ENCODE results near the gene CCT8L2. TPM values are rescaled to one million over a fixed set of nuclear protein-coding genes. Genes with fewer than 3 reads are reported as not detected.
"Not testable (repeated sequence)": the region's sequence is repeated elsewhere in the genome, so short reads cannot be mapped to it uniquely, and the experiment has no call there.

The CCT8L2 gene
- total and polyA plus RNA-seq, 7 donors, result not detected

DNA sequence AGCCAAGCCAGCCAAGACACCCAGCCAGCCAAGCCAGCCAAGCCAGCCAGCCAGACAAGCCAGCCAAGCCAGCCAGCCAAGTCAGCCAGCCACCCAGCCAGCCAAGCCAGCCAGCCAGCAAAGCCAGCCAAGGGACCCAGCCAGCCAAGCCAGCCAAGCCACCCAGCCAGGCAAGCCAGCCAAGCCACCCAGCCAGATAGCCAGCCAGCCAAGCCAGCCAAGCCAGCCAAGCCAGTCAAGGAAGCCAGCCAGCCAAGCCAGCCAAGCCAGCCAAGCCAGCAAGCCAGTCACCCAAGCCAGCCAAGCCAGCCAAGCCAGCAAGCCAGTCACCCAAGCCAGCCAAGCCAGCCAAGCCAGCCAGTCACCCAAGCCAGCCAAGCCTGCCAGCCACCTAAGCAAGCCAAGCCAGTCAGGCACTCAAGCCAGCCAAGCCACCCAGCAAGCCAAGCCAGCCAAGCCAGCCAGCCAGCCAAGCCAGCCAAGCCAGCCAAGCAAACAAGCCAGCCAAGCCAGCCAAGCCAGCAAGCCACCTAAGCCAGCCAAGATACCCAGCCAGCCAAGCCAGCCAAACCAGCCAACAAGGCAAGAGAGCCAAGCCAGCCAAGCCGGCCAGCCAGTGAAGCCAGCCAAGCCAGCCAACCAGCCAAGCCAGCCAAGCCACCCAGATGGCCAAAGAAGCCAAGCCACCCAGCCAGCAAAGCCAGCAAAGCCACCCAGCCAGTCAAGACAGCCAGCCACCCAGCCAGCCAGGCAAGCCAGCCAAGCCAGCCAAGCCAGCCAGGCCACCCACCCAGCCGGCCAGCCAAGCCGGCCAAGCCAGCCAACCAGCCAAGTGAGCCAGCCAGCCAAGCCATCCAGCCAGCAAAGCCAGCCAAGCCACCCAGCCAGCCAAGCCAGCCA lies 33.3 kb downstream of the CCT8L2 start:
- WGBS, 2 donors, result 91 to 97% methylated on average over 3 of the region's 3 CpGs
- DNase-seq, result no peak
- H3K4me1 ChIP-seq, result no peaks in the 10 kb centered on the region
- no peaks in the 10 kb centered on the region for H3K27me3 ChIP-seq
- TF ChIP-seq EP300 (IDR thresholded peaks at IDR 0.05), result no peak
- TF ChIP-seq POLR2AphosphoS5 (IDR thresholded peaks at IDR 0.05), result no peak
- TF ChIP-seq POLR2A (IDR thresholded peaks at IDR 0.05), result no peak
- TF ChIP-seq, protein P1, sequence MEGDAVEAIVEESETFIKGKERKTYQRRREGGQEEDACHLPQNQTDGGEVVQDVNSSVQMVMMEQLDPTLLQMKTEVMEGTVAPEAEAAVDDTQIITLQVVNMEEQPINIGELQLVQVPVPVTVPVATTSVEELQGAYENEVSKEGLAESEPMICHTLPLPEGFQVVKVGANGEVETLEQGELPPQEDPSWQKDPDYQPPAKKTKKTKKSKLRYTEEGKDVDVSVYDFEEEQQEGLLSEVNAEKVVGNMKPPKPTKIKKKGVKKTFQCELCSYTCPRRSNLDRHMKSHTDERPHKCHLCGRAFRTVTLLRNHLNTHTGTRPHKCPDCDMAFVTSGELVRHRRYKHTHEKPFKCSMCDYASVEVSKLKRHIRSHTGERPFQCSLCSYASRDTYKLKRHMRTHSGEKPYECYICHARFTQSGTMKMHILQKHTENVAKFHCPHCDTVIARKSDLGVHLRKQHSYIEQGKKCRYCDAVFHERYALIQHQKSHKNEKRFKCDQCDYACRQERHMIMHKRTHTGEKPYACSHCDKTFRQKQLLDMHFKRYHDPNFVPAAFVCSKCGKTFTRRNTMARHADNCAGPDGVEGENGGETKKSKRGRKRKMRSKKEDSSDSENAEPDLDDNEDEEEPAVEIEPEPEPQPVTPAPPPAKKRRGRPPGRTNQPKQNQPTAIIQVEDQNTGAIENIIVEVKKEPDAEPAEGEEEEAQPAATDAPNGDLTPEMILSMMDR (IDR thresholded peaks at IDR 0.05), result no peak
- intact Hi-C loops (cut with DNase I), result no loop called here
- H3K36me3 ChIP-seq, result no peaks in the 10 kb centered on the region
- no peaks in the 10 kb centered on the region for H3K9me3 ChIP-seq
- H3K4me3 ChIP-seq, result no peak overlapping the region
- no peak overlapping the region for H3K27ac ChIP-seq

DNA sequence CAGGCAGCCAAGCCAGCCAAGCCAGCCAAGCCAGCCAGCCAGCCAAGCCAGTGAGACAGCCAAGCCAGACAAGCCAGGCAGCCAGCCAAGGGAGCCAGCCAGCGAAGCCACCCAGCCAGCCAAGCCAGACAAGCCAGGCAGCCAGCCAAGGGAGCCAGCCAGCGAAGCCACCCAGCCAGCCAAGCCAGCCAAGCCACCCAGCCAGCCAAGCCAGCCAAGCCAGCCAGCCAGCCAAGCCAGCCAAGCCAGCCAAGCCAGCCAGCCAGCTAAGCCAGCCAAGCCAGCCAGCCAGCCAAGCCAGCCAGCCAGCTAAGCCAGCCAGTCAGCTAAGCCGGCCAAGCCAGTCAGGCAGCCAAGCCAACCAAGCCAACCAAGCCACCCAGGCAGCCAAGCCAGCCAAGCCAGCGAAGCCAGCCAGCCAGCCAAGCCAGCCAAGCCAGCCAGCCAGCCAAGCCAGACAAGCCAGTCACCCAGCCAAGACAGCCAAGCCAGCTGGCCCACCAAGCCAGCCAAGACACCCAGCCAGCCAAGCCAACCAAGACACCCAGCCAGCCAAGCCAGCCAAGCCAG lies 34.1 kb downstream of the CCT8L2 start:
- 80 to 86% methylated on average over 4 of the region's 4 CpGs for WGBS, 2 donors
- DNase-seq; H3K27me3 ChIP-seq; H3K4me1 ChIP-seq; intact Hi-C loops (cut with DNase I); H3K27ac ChIP-seq; H3K9me3 ChIP-seq; H3K4me3 ChIP-seq; H3K36me3 ChIP-seq: not testable (repeated sequence)

DNA sequence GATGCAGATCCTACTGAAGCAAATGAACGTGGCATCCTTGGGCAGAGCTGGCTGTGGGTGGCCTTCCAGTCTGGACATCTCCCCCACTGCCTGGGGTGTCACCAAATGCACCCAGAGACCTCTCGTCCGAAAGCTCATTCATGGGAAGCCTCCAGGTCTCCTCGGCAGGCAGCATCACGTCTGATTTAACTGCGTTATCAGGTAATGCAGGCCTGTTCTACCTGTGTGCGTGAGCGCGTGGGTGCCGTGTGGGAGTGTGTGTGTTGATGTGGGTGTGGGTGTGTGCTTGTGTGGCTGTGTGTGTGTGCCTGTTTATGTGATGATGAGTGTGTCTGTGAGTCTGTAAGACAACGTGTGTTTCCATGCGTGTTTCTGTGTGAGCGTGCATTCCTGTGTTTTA lies 35.1 kb downstream of the CCT8L2 start:
- H3K4me1 ChIP-seq; H3K27ac ChIP-seq; H3K27me3 ChIP-seq; intact Hi-C loops (cut with DNase I); H3K9me3 ChIP-seq; DNase-seq; H3K36me3 ChIP-seq; H3K4me3 ChIP-seq: not testable (repeated sequence)
- WGBS, 2 donors, result 85 to 87% methylated on average over 13 of the region's 13 CpGs

DNA sequence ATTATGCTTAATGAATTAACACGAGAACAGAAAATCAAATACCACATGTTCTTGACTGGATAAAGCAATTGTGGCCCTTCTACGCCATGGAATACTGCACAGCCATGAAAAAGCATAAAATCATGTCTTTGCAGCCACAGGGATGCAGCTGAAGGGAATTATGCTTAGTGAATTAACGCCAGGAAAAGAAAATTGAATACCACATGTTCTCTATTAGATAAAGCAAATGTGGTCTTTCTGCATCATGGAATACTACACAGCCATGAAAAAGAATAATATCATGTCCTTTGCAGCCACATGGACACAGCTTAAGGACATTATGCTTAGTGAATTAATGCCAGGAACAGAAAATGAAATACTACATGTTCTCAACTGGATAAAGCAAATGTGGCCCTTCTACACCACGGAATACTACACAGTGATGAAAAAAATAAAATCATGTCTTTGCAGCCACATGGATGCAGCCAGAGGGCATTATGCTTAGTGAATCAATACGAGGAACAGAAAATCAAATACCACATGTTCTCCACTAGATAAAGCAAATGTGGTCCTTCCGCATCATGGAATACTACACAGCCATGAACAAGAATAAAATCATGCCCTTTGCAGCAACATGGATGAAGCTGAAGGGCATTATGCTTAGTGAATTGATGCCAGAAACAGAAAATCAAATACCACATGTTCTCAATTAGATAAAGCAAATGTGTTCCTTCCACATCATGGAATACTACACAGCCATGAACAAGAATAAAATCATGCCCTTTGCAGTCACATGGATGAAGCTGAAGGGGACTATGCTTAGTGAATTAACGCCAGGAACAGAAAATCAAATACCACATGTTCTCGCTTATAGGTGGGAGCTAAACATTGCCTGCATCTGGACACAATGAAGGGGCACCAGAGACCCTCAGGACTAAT lies 37.3 kb downstream of the CCT8L2 start:
- DNase-seq; H3K36me3 ChIP-seq; H3K4me1 ChIP-seq; H3K27ac ChIP-seq; H3K9me3 ChIP-seq; H3K27me3 ChIP-seq; intact Hi-C loops (cut with DNase I); H3K4me3 ChIP-seq: not testable (repeated sequence)
- WGBS, 2 donors, result 85 to 92% methylated on average over 7 of the region's 8 CpGs

DNA sequence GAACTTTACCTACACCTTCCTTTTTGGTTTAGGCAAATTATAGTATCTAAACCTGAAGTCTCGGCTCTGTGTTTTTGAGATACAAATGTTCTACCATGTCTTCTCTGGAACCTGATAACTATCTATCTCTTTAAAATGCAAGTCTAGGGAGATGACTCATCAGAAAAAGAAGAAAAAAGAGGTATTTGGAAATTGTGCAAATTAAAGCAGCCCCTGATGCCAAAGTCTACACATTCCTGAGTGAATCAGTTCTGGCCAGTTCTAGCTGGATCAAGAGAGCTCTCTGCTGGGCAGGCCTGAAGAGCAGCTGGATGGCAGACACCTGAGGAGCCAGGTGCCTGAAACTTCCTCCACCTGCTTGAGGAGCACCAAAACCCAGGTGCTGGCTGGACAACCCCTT lies 49.3 kb downstream of the CCT8L2 start:
- H3K4me3 ChIP-seq; H3K4me1 ChIP-seq; H3K9me3 ChIP-seq; intact Hi-C loops (cut with DNase I); H3K27ac ChIP-seq; DNase-seq; H3K27me3 ChIP-seq; H3K36me3 ChIP-seq: not testable (repeated sequence)
- 78 to 83% methylated on average over 1 of the region's 1 CpG for WGBS, 2 donors

Other genes starting within 250 kb of the CCT8L2 start
- not detected for gene XKR3, start 232.6 kb upstream of the CCT8L2 start, total RNA-seq
- under 1 TPM in 1 of 3 donors, not detected in 2; 0.60 TPM for gene XKR3, start 232.6 kb upstream of the CCT8L2 start, polyA plus RNA-seq